Measurements from ENCODE around the gene PDE3B. TPM values are rescaled to one million over a fixed set of nuclear protein-coding genes. Genes with fewer than 3 reads are reported as not detected.

PDE3B gene
- 18.7 TPM for total RNA-seq

GRCh38 chr11:14643697-14644225, at the start of gene PDE3B:
Gene PDE3B, plus strand, starts transcription at chr11:14643804. Its CDS starts 272 bp downstream, at chr11:14644076.

GRCh38 chr11:14892036-14892556, 248.5 kb downstream of the PDE3B start, which contains the start of gene CYP2R1:
Gene CYP2R1, minus strand, starts transcription at chr11:14892231. Its CDS starts 26 bp downstream, at chr11:14892205.

Small RNAs within 50 kb of the gene (small RNA-seq; reads per million reads assigned to genes)
- not detected for gene CALCP

Other genes starting within 250 kb of the PDE3B start
- 137 TPM for gene COPB1, start 144.0 kb upstream of the PDE3B start, total RNA-seq
- 133 TPM for gene PSMA1, start 123.4 kb upstream of the PDE3B start, total RNA-seq
- 23.3 TPM for gene CYP2R1, start 248.4 kb downstream of the PDE3B start, total RNA-seq

Measured in diencephalon (tissue), 1 donor.